Measurements from ENCODE around the gene TPRN. TPM values are rescaled to one million over a fixed set of nuclear protein-coding genes. Genes with fewer than 3 reads are reported as not detected.
"Not testable (repeated sequence)": the region's sequence is repeated elsewhere in the genome, so short reads cannot be mapped to it uniquely, and the experiment has no call there.

The TPRN gene
- polyA plus RNA-seq (2012; ENCODE audit: missing spikeins), result 4.1 TPM

GRCh38 chr9:137200311-137201204 lies at the start of gene TPRN:
Gene TPRN (minus strand): TSS chr9:137200741. CDS start chr9:137200711, 30 bp downstream.
- peak; percentile 97 for FAIRE-seq
- TF ChIP-seq TAF1 (IDR thresholded peaks at IDR 0.05; ENCODE audit: borderline replicate concordance, low read depth, low read length) (peak; percentile 83; the same call in 1 of the 2 replicates), POLR2A (IDR thresholded peaks at IDR 0.05; ENCODE audit: low read depth, low read length) (peak; percentile 93), POLR2AphosphoS5 (IDR thresholded peaks at IDR 0.05; ENCODE audit: low read depth, low read length) (peak; percentile 84)

GRCh38 chr9:137247916-137248175 lies 47.3 kb upstream of the TPRN start:
- TF ChIP-seq POLR2A (IDR thresholded peaks at IDR 0.05; ENCODE audit: low read depth, low read length) (no peak), TAF1 (IDR thresholded peaks at IDR 0.05; ENCODE audit: borderline replicate concordance, low read depth, low read length) (no peak), POLR2AphosphoS5 (IDR thresholded peaks at IDR 0.05; ENCODE audit: low read depth, low read length) (no peak)
- FAIRE-seq, result no peak
- no peak for DNase-seq (ENCODE audit: insufficient read length)

More at GRCh38 chr9:137200311-137201204, at the start of gene TPRN:
- DNase-seq (ENCODE audit: insufficient read length), result peak; percentile 100

- FAIRE-seq (no peak), DNase-seq (ENCODE audit: insufficient read length) (no peak)
- TF ChIP-seq POLR2AphosphoS5 (IDR thresholded peaks at IDR 0.05; ENCODE audit: low read depth, low read length) (no peak), POLR2A (IDR thresholded peaks at IDR 0.05; ENCODE audit: low read depth, low read length) (no peak), TAF1 (IDR thresholded peaks at IDR 0.05; ENCODE audit: borderline replicate concordance, low read depth, low read length) (no peak)
Observed at GRCh38 chr9:137247135-137247915, 46.8 kb upstream of the TPRN start.

- DNase-seq (ENCODE audit: insufficient read length) (no peak), FAIRE-seq (no peak)
- TF ChIP-seq TAF1 (IDR thresholded peaks at IDR 0.05; ENCODE audit: borderline replicate concordance, low read depth, low read length) (no peak), POLR2A (IDR thresholded peaks at IDR 0.05; ENCODE audit: low read depth, low read length) (no peak), POLR2AphosphoS5 (IDR thresholded peaks at IDR 0.05; ENCODE audit: low read depth, low read length) (no peak)
Observed at GRCh38 chr9:137245450-137246421, 45.2 kb upstream of the TPRN start.

- DNase-seq (ENCODE audit: insufficient read length) (no peak), FAIRE-seq (no peak)
Observed at GRCh38 chr9:137244486-137245449, 44.2 kb upstream of the TPRN start.

GRCh38 chr9:137243626-137244485 lies 43.3 kb upstream of the TPRN start:
- TF ChIP-seq POLR2AphosphoS5 (IDR thresholded peaks at IDR 0.05; ENCODE audit: low read depth, low read length) (peak; percentile 88), TAF1 (IDR thresholded peaks at IDR 0.05; ENCODE audit: borderline replicate concordance, low read depth, low read length) (no peak), POLR2A (IDR thresholded peaks at IDR 0.05; ENCODE audit: low read depth, low read length) (peak; percentile 62)
- no peak for FAIRE-seq
- no peak for DNase-seq (ENCODE audit: insufficient read length)

More at GRCh38 chr9:137244486-137245449, 44.2 kb upstream of the TPRN start:
- TF ChIP-seq POLR2A (IDR thresholded peaks at IDR 0.05; ENCODE audit: low read depth, low read length), result no peak
- TF ChIP-seq TAF1 (IDR thresholded peaks at IDR 0.05; ENCODE audit: borderline replicate concordance, low read depth, low read length), result no peak
- TF ChIP-seq POLR2AphosphoS5 (IDR thresholded peaks at IDR 0.05; ENCODE audit: low read depth, low read length), result peak; percentile 4; the same call in 1 of the 2 replicates

- FAIRE-seq, result not testable (repeated sequence)
Observed at GRCh38 chr9:137243266-137243625, 42.7 kb upstream of the TPRN start.

GRCh38 chr9:137242269-137243203 lies 42.0 kb upstream of the TPRN start:
- peak; percentile 17; the same call in 1 of the 2 replicates for TF ChIP-seq POLR2AphosphoS5 (IDR thresholded peaks at IDR 0.05; ENCODE audit: low read depth, low read length)
- TF ChIP-seq POLR2A (IDR thresholded peaks at IDR 0.05; ENCODE audit: low read depth, low read length), result no peak
- DNase-seq (ENCODE audit: insufficient read length), result no peak
- FAIRE-seq, result no peak

More at GRCh38 chr9:137243266-137243625, 42.7 kb upstream of the TPRN start:
- not testable (repeated sequence) for DNase-seq (ENCODE audit: insufficient read length)

All from GM12892 (cell line).